Rectal smooth muscle tissue (tissue), 1 donor: ENCODE results near the gene LAMB1.

Experiments
- H3K27ac ChIP-seq: one replicate; pipeline ENCODE4 v1.7.0; 2013; ENCODE audit warnings: low read depth, low read length, inconsistent platforms
- H3K27me3 ChIP-seq: one replicate; pipeline ENCODE4 v1.7.0; 2013; ENCODE audit warnings: low read length; ENCODE audit not compliant: control insufficient read depth, insufficient read depth
- H3K36me3 ChIP-seq: one replicate; pipeline ENCODE4 v1.7.0; 2013; ENCODE audit warnings: low read length; ENCODE audit not compliant: control insufficient read depth, insufficient read depth
- H3K4me1 ChIP-seq: one replicate; pipeline ENCODE4 v1.7.0; 2013; ENCODE audit warnings: low read length; ENCODE audit not compliant: control insufficient read depth, insufficient read depth
- H3K4me3 ChIP-seq: one replicate; pipeline ENCODE4 v1.7.0; 2013; ENCODE audit warnings: low read length
- H3K9ac ChIP-seq: one replicate; pipeline ENCODE4 v1.7.0; 2013; ENCODE audit warnings: low read length

The LAMB1 gene

GRCh38 chr7:108002726-108003598, at the start of gene LAMB1:
Gene LAMB1, minus strand, starts transcription at chr7:108003161. Its CDS starts 276 bp downstream, at chr7:108002885.
- peak within 1 kb of the TSS; percentile 88 for H3K4me3 ChIP-seq
- H3K4me1 ChIP-seq, result peaks cover 3% of the 10 kb centered on the region
- peak within 1 kb of the TSS; percentile 72 for H3K27ac ChIP-seq
- H3K27me3 ChIP-seq, result no peaks in the 10 kb centered on the region
- no peaks in the 10 kb centered on the region for H3K36me3 ChIP-seq
- H3K9ac ChIP-seq, result no peak within 1 kb of the TSS

DNA sequence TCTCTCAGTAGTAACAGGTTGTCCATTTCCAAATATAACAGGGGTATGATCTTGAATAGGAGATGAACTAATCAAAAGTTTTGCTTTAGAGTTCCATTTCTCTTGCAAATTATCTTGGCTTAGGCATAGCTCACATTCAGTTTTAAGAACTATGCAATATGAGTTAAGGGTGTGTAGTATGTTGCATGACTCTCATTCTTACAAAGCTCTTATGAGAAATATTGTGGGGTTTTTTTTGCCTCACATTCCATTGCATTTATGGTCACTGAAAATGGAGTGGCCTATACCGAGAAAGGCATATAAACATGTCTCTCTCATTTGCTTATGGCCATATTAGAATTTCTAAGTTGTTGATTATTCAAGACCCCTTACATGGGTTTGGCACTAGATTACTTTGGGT, 48.5 kb upstream of the LAMB1 start:
- Histone ChIP-seq H3K4me3 (no peak overlapping the region), H3K27me3 (no peaks in the 10 kb centered on the region), H3K36me3 (no peaks in the 10 kb centered on the region), H3K9ac (no peak overlapping the region), H3K4me1 (peaks cover 6% of the 10 kb centered on the region), H3K27ac (no peak overlapping the region)

- Histone ChIP-seq H3K4me3 (no peak overlapping the region), H3K9ac (no peak overlapping the region), H3K27me3 (no peaks in the 10 kb centered on the region), H3K27ac (no peak overlapping the region), H3K36me3 (no peaks in the 10 kb centered on the region), H3K4me1 (peaks cover 6% of the 10 kb centered on the region)
Observed at GRCh38 chr7:108049962-108050361, 47.0 kb upstream of the LAMB1 start.

- Histone ChIP-seq H3K4me1 (peaks cover 6% of the 10 kb centered on the region), H3K27ac (no peak overlapping the region), H3K9ac (no peak overlapping the region), H3K4me3 (no peak overlapping the region), H3K36me3 (no peaks in the 10 kb centered on the region), H3K27me3 (no peaks in the 10 kb centered on the region)
Observed at GRCh38 chr7:108048422-108048821, 45.5 kb upstream of the LAMB1 start.

DNA sequence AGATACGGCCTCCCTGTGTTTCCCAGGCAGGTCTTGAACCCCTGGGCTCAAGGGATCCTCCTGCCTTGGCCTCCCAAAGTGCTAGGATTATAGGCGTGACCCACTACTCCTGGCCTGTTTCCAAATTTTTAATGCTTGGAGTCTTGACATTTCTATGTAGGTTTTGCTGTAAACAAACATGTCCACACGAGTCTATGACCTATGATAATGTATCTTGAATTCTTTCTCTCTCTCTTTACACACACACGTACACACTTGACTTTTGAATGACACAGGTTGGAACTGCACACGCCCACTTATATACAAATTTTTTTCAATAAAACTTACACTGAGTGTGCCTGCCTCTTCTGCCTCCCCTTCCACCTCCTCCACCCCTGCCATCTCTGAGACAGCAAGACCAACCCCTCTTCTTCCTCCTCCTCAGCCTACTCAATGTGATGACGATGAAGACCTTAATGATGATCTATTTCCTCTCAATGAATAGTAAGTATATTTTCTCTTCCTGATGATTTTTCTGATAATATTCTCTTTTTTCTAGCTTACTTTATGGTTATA, 44.1 kb upstream of the LAMB1 start:
- Histone ChIP-seq H3K9ac (no peak overlapping the region), H3K36me3 (no peaks in the 10 kb centered on the region), H3K4me1 (peaks cover 6% of the 10 kb centered on the region), H3K4me3 (no peak overlapping the region), H3K27ac (no peak overlapping the region), H3K27me3 (no peaks in the 10 kb centered on the region)

GRCh38 chr7:108045669-108046068, 42.7 kb upstream of the LAMB1 start:
- H3K27ac ChIP-seq, result no peak overlapping the region

GRCh38 chr7:108045154-108045553, 42.2 kb upstream of the LAMB1 start:
- no peak overlapping the region for H3K9ac ChIP-seq
- H3K4me3 ChIP-seq, result no peak overlapping the region
- no peak overlapping the region for H3K27ac ChIP-seq
- no peaks in the 10 kb centered on the region for H3K36me3 ChIP-seq
- no peaks in the 10 kb centered on the region for H3K4me1 ChIP-seq
- no peaks in the 10 kb centered on the region for H3K27me3 ChIP-seq

More at GRCh38 chr7:108045669-108046068, 42.7 kb upstream of the LAMB1 start:
- Histone ChIP-seq H3K4me3 (no peak overlapping the region), H3K36me3 (no peaks in the 10 kb centered on the region), H3K9ac (no peak overlapping the region), H3K4me1 (no peaks in the 10 kb centered on the region), H3K27me3 (no peaks in the 10 kb centered on the region)

DNA sequence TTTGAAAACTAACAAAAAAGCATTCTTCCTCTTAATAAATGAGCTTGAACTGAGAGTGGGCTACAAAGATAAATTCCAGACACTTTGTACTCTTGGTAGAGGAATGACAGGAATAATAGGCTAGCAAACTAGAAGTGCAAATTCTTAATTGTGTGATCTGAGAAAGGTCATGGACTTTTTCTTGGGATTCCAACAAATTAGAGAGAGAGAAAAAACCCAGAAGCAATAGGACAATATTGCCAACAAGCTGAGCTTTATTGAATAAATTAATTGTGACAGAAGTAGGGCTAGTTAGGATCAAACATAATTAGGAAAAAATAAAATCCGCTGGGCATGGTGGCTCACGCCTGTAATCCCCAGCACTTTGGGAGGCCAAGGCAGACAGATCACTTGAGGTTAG, 41.4 kb upstream of the LAMB1 start:
- Histone ChIP-seq H3K4me1 (no peaks in the 10 kb centered on the region), H3K9ac (no peak overlapping the region), H3K36me3 (no peaks in the 10 kb centered on the region), H3K27me3 (no peaks in the 10 kb centered on the region), H3K27ac (no peak overlapping the region), H3K4me3 (no peak overlapping the region)

DNA sequence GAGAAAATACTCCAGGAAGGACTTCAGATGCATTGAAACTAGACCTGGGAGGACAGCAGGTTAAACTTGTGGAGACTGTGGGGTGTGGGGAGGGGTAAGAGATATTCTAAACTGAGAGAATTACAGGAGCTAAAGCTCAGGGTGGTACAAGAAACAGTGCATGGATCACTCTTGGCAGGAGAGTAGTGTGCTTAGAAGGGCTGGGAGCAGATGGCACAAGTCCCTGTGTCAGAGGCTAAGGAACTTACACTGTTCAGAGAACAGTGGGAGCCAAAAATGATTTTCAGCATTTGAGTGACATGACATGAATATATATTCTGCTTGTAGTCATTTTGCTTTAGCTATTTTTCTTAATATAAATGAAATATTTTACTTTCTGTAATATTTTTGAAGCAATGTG, 36.0 kb upstream of the LAMB1 start:
- Histone ChIP-seq H3K9ac (no peak overlapping the region), H3K4me1 (no peaks in the 10 kb centered on the region), H3K4me3 (no peak overlapping the region), H3K36me3 (no peaks in the 10 kb centered on the region), H3K27ac (no peak overlapping the region), H3K27me3 (no peaks in the 10 kb centered on the region)

DNA sequence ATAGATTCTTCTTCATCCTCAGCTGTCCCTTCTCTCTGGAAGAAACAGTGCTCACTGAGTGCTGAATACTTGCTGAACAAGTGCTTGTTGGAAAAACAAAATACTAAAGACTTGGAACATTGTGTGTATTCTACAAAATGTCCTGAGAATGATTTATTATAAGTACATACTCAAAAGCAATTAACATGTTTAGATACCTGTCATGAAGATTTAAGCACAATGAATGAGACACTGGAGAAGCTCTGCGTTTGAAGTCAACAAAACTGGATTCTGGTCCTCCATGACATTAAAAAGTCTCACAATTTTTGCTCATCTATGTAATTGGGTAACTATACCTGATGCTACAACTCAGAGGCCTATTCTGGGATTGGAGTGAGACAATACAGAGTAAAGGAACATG, 34.8 kb upstream of the LAMB1 start:
- Histone ChIP-seq H3K27me3 (no peaks in the 10 kb centered on the region), H3K36me3 (no peaks in the 10 kb centered on the region), H3K4me3 (no peak overlapping the region), H3K4me1 (no peaks in the 10 kb centered on the region), H3K9ac (no peak overlapping the region), H3K27ac (no peak overlapping the region)

DNA sequence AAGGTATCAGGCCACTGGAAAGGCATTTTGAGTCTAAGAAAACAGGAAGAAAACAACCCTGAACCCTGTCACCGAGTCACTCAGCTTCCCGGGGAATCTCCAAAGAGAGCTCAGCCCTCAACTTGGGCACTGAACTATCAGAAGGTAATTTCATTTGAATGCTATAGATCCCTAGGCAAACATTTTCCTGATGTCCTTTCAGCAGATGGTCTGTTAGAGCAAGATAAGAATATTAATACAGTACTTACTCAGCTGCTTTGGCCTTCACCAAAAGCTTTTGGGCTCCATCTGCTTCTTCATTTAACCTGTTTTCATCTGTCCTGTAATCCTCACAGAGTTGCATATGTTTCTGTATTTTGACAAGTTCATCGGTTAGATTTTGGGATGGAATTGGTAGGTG, 34.2 kb upstream of the LAMB1 start:
- no peaks in the 10 kb centered on the region for H3K4me1 ChIP-seq
- no peak overlapping the region for H3K9ac ChIP-seq
- no peaks in the 10 kb centered on the region for H3K27me3 ChIP-seq
- H3K36me3 ChIP-seq, result no peaks in the 10 kb centered on the region
- H3K27ac ChIP-seq, result no peak overlapping the region
- H3K4me3 ChIP-seq, result no peak overlapping the region

DNA sequence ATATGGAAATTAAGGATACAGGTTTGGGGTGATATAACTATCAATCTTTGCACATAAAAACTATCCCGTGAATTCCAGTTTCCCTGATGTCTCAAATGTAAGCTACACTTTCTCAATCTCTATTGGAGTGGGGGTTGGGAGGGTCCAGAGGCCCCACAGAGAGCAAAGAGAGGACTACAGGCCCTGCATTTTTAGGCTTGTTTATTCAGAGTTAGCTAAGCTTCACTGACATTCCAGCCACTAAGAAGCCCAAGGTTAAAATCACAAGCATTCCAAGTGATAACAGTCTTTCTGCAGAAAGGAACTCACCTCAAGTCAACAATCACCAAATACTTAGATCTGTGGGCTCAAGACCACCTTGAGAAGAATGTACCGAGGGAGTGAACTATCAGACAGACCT, 31.6 kb upstream of the LAMB1 start:
- Histone ChIP-seq H3K9ac (no peak overlapping the region), H3K4me1 (no peaks in the 10 kb centered on the region), H3K27ac (no peak overlapping the region), H3K27me3 (no peaks in the 10 kb centered on the region), H3K36me3 (no peaks in the 10 kb centered on the region), H3K4me3 (no peak overlapping the region)
